Neural cell (in vitro differentiated cells): Measurements from ENCODE around the gene CENPVL1.
"Not testable (repeated sequence)": the region's sequence is repeated elsewhere in the genome, so short reads cannot be mapped to it uniquely, and the experiment has no call there.

Experiments used
- EP300 ChIP-seq: fragments of 450-650 bp; conservative IDR thresholded peaks from 2 replicates; pipeline ENCODE4 v1.6.1; 2014; ENCODE audit warnings: antibody characterized with exemption, mild to moderate bottlenecking, moderate library complexity; ENCODE audit not compliant: poor library complexity, severe bottlenecking
- EZH2 ChIP-seq: fragments of 200-600, 300-800 bp; shearing (Covaris generic), sonication (generic); IDR thresholded peaks from 2 replicates; pipeline ENCODE4 v1.6.1; 2014; ENCODE audit warnings: antibody characterized with exemption, low read length, borderline replicate concordance, mild to moderate bottlenecking; ENCODE audit not compliant: insufficient read depth, poor library complexity, severe bottlenecking
- MXI1 ChIP-seq: fragments of 450-650 bp; conservative IDR thresholded peaks from 2 replicates; pipeline ENCODE4 v1.6.1; 2014; ENCODE audit warnings: antibody characterized with exemption, mild to moderate bottlenecking; ENCODE audit not compliant: poor library complexity, severe bottlenecking
- POLR2AphosphoS5 ChIP-seq: IDR thresholded peaks from 2 replicates; pipeline ENCODE4 v1.6.1; 2012
- RAD21 ChIP-seq: fragments of 450-650 bp; conservative IDR thresholded peaks from 2 replicates; pipeline ENCODE4 v1.6.1; 2014; ENCODE audit warnings: antibody characterized with exemption, mild to moderate bottlenecking, moderate library complexity
- TAF1 ChIP-seq: IDR thresholded peaks from 2 replicates; pipeline ENCODE4 v1.6.1; 2012; ENCODE audit warnings: low read depth
- TF ChIP-seq, protein P1 (sequence below): fragments of 450-650 bp; IDR thresholded peaks from 2 replicates; pipeline ENCODE4 v1.5.1; 2014; ENCODE audit warnings: antibody characterized with exemption, mild to moderate bottlenecking, moderate library complexity; ENCODE audit not compliant: poor library complexity, severe bottlenecking
- TF ChIP-seq, protein P2 (sequence below): IDR thresholded peaks from 2 replicates; pipeline ENCODE4 v1.6.1; 2012; ENCODE audit warnings: borderline replicate concordance

DNA sequence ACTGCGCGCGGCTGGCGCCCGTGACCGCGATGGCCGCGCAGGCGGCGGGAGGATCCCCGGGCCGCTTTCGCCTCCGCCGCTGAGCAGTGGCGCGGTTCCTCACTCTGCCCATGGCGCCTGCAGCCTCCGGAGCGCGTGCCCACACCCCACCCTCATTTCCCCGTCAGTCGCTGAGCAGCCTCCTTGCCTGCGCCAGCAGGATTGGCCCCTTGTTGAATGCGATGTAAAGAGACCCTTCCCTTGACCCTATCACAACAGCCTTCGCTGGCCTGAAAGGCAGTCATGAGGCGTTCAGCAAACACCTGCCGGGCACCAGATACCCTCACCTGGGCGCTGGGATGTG is 27.6 kb upstream of the CENPVL1 start, which contains the start of gene CENPVL2:
- TF ChIP-seq, protein P1, sequence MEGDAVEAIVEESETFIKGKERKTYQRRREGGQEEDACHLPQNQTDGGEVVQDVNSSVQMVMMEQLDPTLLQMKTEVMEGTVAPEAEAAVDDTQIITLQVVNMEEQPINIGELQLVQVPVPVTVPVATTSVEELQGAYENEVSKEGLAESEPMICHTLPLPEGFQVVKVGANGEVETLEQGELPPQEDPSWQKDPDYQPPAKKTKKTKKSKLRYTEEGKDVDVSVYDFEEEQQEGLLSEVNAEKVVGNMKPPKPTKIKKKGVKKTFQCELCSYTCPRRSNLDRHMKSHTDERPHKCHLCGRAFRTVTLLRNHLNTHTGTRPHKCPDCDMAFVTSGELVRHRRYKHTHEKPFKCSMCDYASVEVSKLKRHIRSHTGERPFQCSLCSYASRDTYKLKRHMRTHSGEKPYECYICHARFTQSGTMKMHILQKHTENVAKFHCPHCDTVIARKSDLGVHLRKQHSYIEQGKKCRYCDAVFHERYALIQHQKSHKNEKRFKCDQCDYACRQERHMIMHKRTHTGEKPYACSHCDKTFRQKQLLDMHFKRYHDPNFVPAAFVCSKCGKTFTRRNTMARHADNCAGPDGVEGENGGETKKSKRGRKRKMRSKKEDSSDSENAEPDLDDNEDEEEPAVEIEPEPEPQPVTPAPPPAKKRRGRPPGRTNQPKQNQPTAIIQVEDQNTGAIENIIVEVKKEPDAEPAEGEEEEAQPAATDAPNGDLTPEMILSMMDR: not testable (repeated sequence)
- not testable (repeated sequence) for TF ChIP-seq POLR2AphosphoS5, EZH2, TAF1, EP300, RAD21, MXI1
- TF ChIP-seq, protein P2, sequence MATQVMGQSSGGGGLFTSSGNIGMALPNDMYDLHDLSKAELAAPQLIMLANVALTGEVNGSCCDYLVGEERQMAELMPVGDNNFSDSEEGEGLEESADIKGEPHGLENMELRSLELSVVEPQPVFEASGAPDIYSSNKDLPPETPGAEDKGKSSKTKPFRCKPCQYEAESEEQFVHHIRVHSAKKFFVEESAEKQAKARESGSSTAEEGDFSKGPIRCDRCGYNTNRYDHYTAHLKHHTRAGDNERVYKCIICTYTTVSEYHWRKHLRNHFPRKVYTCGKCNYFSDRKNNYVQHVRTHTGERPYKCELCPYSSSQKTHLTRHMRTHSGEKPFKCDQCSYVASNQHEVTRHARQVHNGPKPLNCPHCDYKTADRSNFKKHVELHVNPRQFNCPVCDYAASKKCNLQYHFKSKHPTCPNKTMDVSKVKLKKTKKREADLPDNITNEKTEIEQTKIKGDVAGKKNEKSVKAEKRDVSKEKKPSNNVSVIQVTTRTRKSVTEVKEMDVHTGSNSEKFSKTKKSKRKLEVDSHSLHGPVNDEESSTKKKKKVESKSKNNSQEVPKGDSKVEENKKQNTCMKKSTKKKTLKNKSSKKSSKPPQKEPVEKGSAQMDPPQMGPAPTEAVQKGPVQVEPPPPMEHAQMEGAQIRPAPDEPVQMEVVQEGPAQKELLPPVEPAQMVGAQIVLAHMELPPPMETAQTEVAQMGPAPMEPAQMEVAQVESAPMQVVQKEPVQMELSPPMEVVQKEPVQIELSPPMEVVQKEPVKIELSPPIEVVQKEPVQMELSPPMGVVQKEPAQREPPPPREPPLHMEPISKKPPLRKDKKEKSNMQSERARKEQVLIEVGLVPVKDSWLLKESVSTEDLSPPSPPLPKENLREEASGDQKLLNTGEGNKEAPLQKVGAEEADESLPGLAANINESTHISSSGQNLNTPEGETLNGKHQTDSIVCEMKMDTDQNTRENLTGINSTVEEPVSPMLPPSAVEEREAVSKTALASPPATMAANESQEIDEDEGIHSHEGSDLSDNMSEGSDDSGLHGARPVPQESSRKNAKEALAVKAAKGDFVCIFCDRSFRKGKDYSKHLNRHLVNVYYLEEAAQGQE: not testable (repeated sequence)
